ENCODE data around the gene EEF1A2. TPM values are rescaled to one million over a fixed set of nuclear protein-coding genes. Genes with fewer than 3 reads are reported as not detected.

The EEF1A2 gene
- total and polyA plus RNA-seq, 2 experiments from 2014 or later, result 1.3 to 37.1 TPM

- no peak for DNase-seq (ENCODE audit: low spot score)
- no peak overlapping the region for H3K4me3 Mint-ChIP-seq
- no peak overlapping the region for H3K27ac ChIP-seq (ENCODE audit: low read depth)
- peaks cover 46% of the 10 kb centered on the region for H3K4me1 Mint-ChIP-seq
- peaks cover 92% of the 10 kb centered on the region for H3K79me2 ChIP-seq (replicated peaks; ENCODE audit: insufficient read depth)
- H3F3A ChIP-seq (replicated peaks; ENCODE audit: low read depth), result no peaks in the 10 kb centered on the region
- H3K4me2 ChIP-seq, result no peak overlapping the region
- no peaks in the 10 kb centered on the region for H3K27me3 ChIP-seq (ENCODE audit: insufficient read depth)
- H3K4me1 ChIP-seq (ENCODE audit: insufficient read depth), result peaks cover 6% of the 10 kb centered on the region; the same call in 1 of the 2 replicates
- no peak overlapping the region for H2AFZ ChIP-seq
- ATAC-seq, result peak; percentile 5; the same call in 1 of the 3 replicates
- no peaks in the 10 kb centered on the region for H3K36me3 ChIP-seq (ENCODE audit: insufficient read depth)
- H3K9me3 Mint-ChIP-seq, result no peaks in the 10 kb centered on the region
- peak overlapping the region; percentile 84; the same call in 1 of the 2 replicates for H3K27ac Mint-ChIP-seq
- H3K9me2 ChIP-seq (ENCODE audit: insufficient read depth), result no peaks in the 10 kb centered on the region
- no peak overlapping the region for H3K4me3 ChIP-seq
- H3K36me3 Mint-ChIP-seq (ENCODE audit: low read depth), result no peaks in the 10 kb centered on the region; the same call in 2 of the 3 replicates
- H4K20me1 ChIP-seq (replicated peaks; ENCODE audit: insufficient read depth), result peaks cover 3% of the 10 kb centered on the region
- TF ChIP-seq ZNF331 (CRISPR knock-in tag; IDR thresholded peaks at IDR 0.05; ENCODE audit: low read depth), result no peak
- no peak for TF ChIP-seq CREB1 (CRISPR knock-in tag; IDR thresholded peaks at IDR 0.05; ENCODE audit: low read depth)
- TF ChIP-seq STAT1 (IDR thresholded peaks at IDR 0.05; ENCODE audit: unreplicated experiment), result no peak
- no peak for TF ChIP-seq CTCF (conservative IDR thresholded peaks at IDR 0.05; ENCODE audit: low read depth in 2 of 2)
- no peak for TF ChIP-seq ZNF114 (CRISPR knock-in tag; IDR thresholded peaks at IDR 0.05)
- no peak for TF ChIP-seq POLR2AphosphoS5 (IDR thresholded peaks at IDR 0.05; ENCODE audit: low read depth)
- TF ChIP-seq JUNB (IDR thresholded peaks at IDR 0.05; ENCODE audit: unreplicated experiment), result no peak
- TF ChIP-seq ETS1 (IDR thresholded peaks at IDR 0.05), result no peak
- TF ChIP-seq NANOG (IDR thresholded peaks at IDR 0.05; ENCODE audit: borderline replicate concordance), result no peak
- TF ChIP-seq EZH2 (IDR thresholded peaks at IDR 0.05; ENCODE audit: low read depth, unreplicated experiment), result no peak
- no peak for TF ChIP-seq REST (IDR thresholded peaks at IDR 0.05; ENCODE audit: unreplicated experiment)
- no peak for TF ChIP-seq EZH2phosphoT487 (IDR thresholded peaks at IDR 0.05; ENCODE audit: unreplicated experiment)
- TF ChIP-seq ZNF462 (CRISPR knock-in tag; IDR thresholded peaks at IDR 0.05), result no peak
- H3K27me3 Mint-ChIP-seq (ENCODE audit: insufficient read depth, low read depth, poor library complexity), result peaks cover 20% of the 10 kb centered on the region
Measured at GRCh38 chr20:63465380-63466249, 33.3 kb downstream of the EEF1A2 start.

Measured in GM23338 (cell line).